HL-60 (cell line): ENCODE measurements around the gene ATP1A3.
"Not testable (repeated sequence)": the region's sequence is repeated elsewhere in the genome, so short reads cannot be mapped to it uniquely, and the experiment has no call there.

ENCODE experiments used
- DNase-seq, 2 experiments: peaks; one replicate each; pipeline ENCODE4 v3.0.0-alpha.2; 2010 to 2020; ENCODE audit warnings: low read depth in 1 of 2, low spot score in 1 of 2
- H3K27ac ChIP-seq: fragments of 250-450 bp; sonication (Bioruptor Pico); replicated peaks from 2 replicates; pipeline ENCODE4 v1.5.1; 2020; ENCODE audit warnings: mild to moderate bottlenecking, moderate library complexity
- H3K27me3 ChIP-seq: fragments of 250-450 bp; sonication (Bioruptor Pico); 2 replicates; pipeline ENCODE4 v1.5.1; 2021; ENCODE audit warnings: mild to moderate bottlenecking, moderate library complexity; ENCODE audit not compliant: insufficient read depth, poor library complexity, severe bottlenecking
- H3K4me3 ChIP-seq: replicated peaks from 2 replicates; pipeline ENCODE4 v1.5.1; 2011; ENCODE audit warnings: mild to moderate bottlenecking, control low read depth, low read length; ENCODE audit not compliant: insufficient read depth
- GABPA ChIP-seq: IDR thresholded peaks from 2 replicates; pipeline ENCODE4 v1.6.1; 2012; ENCODE audit warnings: low read depth
- POLR2AphosphoS5 ChIP-seq: IDR thresholded peaks from 2 replicates; pipeline ENCODE4 v1.6.1; 2012; ENCODE audit warnings: low read depth
- REST ChIP-seq: IDR thresholded peaks from 2 replicates; pipeline ENCODE4 v1.6.1; 2012; ENCODE audit warnings: low read depth; ENCODE audit not compliant: insufficient replicate concordance
- SPI1 ChIP-seq: IDR thresholded peaks from 2 replicates; pipeline ENCODE4 v1.6.1; 2012; ENCODE audit warnings: low read depth, mild to moderate bottlenecking, borderline replicate concordance
- TF ChIP-seq, protein P1 (sequence below): IDR thresholded peaks from one replicate; pipeline ENCODE4 v1.5.1; 2011; ENCODE audit warnings: low read length, control low read depth, inconsistent platforms; ENCODE audit not compliant: insufficient read depth

Gene ATP1A3

GRCh38 chr19:42022616-42023015 lies 28.6 kb upstream of the ATP1A3 start:
- no peaks in the 10 kb centered on the region for H3K27me3 ChIP-seq
- no peak for DNase-seq
- TF ChIP-seq, protein P1, sequence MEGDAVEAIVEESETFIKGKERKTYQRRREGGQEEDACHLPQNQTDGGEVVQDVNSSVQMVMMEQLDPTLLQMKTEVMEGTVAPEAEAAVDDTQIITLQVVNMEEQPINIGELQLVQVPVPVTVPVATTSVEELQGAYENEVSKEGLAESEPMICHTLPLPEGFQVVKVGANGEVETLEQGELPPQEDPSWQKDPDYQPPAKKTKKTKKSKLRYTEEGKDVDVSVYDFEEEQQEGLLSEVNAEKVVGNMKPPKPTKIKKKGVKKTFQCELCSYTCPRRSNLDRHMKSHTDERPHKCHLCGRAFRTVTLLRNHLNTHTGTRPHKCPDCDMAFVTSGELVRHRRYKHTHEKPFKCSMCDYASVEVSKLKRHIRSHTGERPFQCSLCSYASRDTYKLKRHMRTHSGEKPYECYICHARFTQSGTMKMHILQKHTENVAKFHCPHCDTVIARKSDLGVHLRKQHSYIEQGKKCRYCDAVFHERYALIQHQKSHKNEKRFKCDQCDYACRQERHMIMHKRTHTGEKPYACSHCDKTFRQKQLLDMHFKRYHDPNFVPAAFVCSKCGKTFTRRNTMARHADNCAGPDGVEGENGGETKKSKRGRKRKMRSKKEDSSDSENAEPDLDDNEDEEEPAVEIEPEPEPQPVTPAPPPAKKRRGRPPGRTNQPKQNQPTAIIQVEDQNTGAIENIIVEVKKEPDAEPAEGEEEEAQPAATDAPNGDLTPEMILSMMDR, result no peak
- TF ChIP-seq REST (no peak), GABPA (no peak), POLR2AphosphoS5 (no peak), SPI1 (no peak)
- H3K4me3 ChIP-seq, result no peak overlapping the region
- H3K27ac ChIP-seq, result no peak overlapping the region

DNA sequence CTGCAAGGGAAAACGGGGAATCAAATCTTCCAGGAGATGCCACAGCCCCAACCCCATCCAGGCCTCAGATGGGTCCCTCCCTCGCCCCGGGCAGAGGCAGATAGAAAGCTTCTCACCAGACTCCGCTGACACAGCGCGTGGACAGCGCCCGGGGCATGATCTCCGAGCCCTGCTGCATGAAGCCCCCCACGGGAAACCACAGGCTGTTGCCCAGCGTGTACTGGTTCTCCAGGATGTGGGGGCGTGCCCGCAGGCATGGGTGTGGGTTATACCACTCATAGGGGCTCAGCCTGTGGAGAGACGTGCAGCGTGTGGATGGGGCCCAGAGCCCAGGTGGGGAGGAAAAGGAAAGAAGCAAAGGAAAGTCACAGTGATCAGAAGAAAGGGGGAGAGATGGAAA lies 27.2 kb upstream of the ATP1A3 start:
- no peak for TF ChIP-seq GABPA
- TF ChIP-seq SPI1, result no peak
- TF ChIP-seq REST, result peak; percentile 13
- H3K27ac ChIP-seq, result no peak overlapping the region
- no peaks in the 10 kb centered on the region for H3K27me3 ChIP-seq
- DNase-seq, result no peak
- H3K4me3 ChIP-seq, result no peak overlapping the region

GRCh38 chr19:42018503-42019193 lies 24.6 kb upstream of the ATP1A3 start:
- Histone ChIP-seq H3K27ac (no peak overlapping the region), H3K27me3 (no peaks in the 10 kb centered on the region), H3K4me3 (no peak overlapping the region)
- TF ChIP-seq, protein P1, result no peak
- DNase-seq, result no peak

DNA sequence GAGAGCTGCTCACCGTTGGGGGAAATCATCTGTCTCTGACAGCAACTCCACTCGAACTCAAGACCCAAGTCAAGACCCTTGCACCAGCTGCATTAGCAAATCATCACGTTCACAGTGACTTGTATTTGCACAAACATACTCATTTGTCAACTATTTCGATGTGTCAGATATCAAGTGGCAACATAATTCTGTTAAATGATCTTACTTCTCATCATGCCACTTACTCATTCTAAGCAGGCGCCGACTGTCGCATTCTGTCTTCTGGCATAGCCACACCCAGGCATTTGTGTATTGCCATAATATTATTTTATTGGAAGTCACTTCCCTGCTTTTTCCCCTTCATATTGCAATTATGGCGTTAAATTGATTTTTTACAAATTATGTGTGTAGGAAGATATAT lies 23.0 kb upstream of the ATP1A3 start:
- no peaks in the 10 kb centered on the region for H3K27me3 ChIP-seq
- DNase-seq, result no peak
- H3K4me3 ChIP-seq, result no peak overlapping the region
- no peak overlapping the region for H3K27ac ChIP-seq
- TF ChIP-seq POLR2AphosphoS5, result no peak
- TF ChIP-seq REST, result no peak

DNA sequence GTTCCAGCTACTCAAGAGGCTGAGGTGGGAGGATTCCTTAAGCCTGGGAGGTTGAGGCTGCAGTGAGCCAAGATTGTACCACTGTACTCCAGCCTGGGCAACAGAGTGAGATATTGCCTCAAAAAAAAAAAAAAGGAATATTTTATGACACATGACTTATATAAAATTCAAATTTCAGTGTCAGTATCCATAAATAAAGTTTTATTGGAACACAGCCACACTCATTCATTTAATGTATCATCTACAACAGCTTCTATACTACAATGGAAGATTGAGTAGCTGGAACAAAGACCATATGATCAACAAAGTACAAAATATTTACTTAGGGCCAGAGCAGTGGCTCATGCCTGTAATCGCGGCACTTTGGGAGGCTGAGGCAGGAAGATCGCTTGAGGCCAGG lies 18.7 kb upstream of the ATP1A3 start:
- not testable (repeated sequence) for H3K27me3 ChIP-seq, H3K27ac ChIP-seq, H3K4me3 ChIP-seq, DNase-seq
